ENCODE results near the gene NDUFA13.

The NDUFA13 gene

DNA sequence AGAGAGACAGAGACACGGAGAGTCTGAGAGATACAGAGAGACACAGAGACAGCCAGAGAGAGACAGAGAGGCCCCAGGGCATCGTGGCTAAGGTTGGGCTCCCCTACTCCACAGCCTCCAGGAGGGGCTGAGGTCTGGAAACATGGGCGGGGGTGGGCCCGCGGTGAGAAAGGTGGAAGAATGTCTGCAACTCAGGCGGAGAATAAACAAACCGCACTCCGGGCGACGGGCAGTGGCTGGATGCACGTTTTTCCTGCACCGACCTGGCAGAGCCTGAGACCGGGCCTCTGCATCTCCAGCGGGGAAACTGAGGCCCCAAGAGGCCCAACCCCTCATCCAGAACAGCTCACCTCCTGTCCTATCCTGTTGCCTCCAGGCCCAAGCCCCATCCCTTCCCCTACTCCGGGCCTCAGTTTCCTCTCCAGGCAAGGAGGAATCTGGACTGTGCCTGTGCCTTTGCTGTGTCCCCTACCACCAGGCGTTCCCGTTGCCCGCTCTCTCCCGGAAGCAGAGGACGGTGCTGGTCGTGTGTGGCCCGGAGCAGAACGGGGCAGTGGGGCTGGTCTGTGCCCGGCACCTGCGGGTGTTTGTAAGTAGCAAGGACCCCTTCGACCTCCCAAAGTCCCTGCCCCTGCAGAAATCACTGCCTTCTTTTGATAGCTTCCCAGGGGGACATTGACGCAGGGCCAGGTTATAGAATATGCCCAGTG, 18.7 kb downstream of the NDUFA13 start:
- no peak for TF ChIP-seq CTCF (IDR thresholded peaks at IDR 0.05)
- H3K9me3 Mint-ChIP-seq = no peaks in the 10 kb centered on the region
- H3K4me3 Mint-ChIP-seq = no peak overlapping the region
- no peak for DNase-seq
- peaks cover 19% of the 10 kb centered on the region for H3K36me3 Mint-ChIP-seq (ENCODE audit: low read depth)
- H3K4me1 Mint-ChIP-seq = peaks cover 42% of the 10 kb centered on the region
- peaks cover 18% of the 10 kb centered on the region for H3K27me3 Mint-ChIP-seq (ENCODE audit: low read depth, poor library complexity)
- H3K27ac Mint-ChIP-seq = no peak overlapping the region

- no peak for TF ChIP-seq CTCF (IDR thresholded peaks at IDR 0.05)
- Mint-ChIP-seq H3K27me3 (ENCODE audit: low read depth, poor library complexity) (peaks cover 19% of the 10 kb centered on the region), H3K4me1 (peaks cover 38% of the 10 kb centered on the region), H3K9me3 (no peaks in the 10 kb centered on the region), H3K36me3 (ENCODE audit: low read depth) (peaks cover 17% of the 10 kb centered on the region), H3K4me3 (peak overlapping the region; percentile 18), H3K27ac (no peak overlapping the region)
- DNase-seq = no peak
These were observed 19.5 kb downstream of the NDUFA13 start for GRCh38 chr19:19535311-19536191.

DNA sequence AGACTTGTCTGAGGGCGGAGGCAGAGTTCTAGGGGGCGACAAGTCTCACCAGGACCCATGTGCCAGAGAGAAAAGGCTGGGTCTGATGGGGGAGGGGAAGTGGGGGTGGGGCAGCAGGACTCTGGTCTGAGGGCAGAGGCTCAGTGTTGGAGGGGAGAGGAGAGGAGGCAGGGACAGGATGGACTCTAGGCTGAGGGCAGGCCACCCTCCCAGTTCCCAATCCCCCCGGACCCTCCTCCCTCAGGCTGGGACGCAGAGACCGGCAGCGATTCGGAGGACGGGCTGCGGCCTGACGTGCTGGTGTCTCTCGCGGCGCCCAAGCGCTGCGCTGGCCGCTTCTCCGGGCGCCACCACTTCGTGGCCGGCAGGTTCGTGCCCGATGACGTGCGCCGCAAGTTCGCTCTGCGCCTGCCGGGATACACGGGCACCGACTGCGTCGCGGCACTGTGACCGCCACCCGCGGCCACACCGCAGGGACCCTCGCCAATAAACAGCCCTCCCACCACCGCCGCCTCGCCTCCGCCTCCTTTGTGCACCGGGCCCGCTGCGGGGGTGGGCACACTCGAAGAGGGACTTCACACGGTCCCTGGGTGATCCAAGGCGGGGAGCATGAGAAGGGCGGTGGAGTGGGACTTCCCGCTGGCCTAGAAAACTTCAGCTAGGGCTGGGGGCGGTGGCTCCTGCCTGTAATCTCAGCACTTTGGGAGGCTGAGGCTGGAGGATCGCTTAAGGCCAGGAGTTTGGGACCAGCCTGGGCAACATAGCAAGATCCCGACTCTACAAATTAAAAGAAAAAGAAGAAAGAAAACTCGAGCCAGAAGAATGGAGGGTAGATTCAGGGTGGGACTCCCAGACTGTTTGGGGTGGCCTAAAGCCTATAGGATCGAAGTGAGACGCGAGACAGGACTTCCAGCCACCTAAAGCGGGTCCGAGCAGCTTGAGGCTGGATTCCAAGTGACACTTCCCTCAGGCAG, 21.3 kb downstream of the NDUFA13 start:
- no peak for DNase-seq
- Mint-ChIP-seq H3K36me3 (ENCODE audit: low read depth) (peaks cover 8% of the 10 kb centered on the region), H3K4me1 (peaks cover 26% of the 10 kb centered on the region), H3K4me3 (peak overlapping the region; percentile 64), H3K9me3 (no peaks in the 10 kb centered on the region), H3K27me3 (ENCODE audit: low read depth, poor library complexity) (peaks cover 20% of the 10 kb centered on the region), H3K27ac (no peak overlapping the region)
- TF ChIP-seq CTCF (IDR thresholded peaks at IDR 0.05) = no peak

DNA sequence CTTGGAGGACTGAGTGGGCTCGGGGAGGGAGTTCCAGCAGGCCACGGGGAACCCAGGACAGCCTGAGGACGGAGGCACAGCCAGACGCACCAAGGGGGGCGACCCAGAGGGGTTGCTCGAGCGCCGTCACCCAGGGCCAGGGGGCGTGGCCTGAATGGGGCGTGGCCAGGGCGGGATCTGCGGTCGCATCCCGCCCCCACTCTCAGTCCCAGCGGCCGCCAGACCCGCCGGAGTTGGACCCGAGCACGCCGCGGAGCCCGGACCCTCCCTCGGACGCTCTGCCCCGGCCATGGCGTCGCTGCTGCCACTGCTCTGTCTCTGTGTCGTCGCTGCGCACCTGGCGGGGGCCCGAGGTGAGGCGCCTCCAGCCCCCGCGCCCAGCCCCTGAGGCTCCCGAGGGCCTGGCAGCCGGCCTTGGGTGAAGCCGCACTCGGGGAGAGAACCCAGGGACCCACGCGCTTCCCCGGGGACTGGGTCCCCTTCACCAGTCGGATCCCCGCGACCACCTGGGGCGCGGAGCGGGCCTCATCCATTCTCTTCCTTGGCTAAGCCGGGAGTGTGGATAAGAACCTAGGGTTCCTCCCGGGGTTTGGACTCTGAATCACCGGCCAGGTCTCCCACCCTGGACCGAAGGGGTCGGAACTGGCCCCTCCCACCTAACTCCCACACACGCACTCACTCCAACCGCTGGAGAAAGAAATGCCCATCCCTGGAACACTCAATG, 22.2 kb downstream of the NDUFA13 start, which contains the start of gene CILP2:
TSS of gene CILP2 (plus strand) at position 205 of the 724 bp plus-strand sequence. CDS start at position 290, 85 bp downstream.
- no peaks in the 10 kb centered on the region for H3K9me3 Mint-ChIP-seq
- peaks cover 19% of the 10 kb centered on the region for H3K4me1 Mint-ChIP-seq
- no peak within 1 kb of the TSS for H3K27ac Mint-ChIP-seq
- peaks cover 20% of the 10 kb centered on the region for H3K27me3 Mint-ChIP-seq (ENCODE audit: low read depth, poor library complexity)
- TF ChIP-seq CTCF (IDR thresholded peaks at IDR 0.05) = no peak
- peak within 1 kb of the TSS; percentile 79 for H3K4me3 Mint-ChIP-seq
- peak; percentile 93 for DNase-seq
- peaks cover 8% of the 10 kb centered on the region for H3K36me3 Mint-ChIP-seq (ENCODE audit: low read depth)

DNA sequence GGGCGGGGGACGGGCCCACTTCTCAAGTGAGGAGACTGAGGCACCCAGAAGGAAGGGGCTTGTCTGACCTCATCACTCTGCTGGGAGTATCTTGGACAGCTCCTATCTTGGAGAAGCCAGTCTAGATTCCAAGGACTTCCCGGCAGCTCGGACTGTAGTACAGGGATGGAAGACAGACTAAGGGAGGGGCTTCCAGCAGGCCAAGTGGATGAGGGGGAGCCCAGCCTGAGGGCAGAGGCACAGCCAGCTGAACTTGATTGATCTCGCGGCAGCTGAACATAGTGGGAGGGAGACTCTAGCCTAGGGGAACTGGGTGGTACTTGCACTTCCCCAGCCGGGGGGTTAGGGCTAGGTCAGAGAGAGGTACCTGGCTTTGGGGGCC, 22.8 kb downstream of the NDUFA13 start:
- Mint-ChIP-seq H3K27me3 (ENCODE audit: low read depth, poor library complexity) (peaks cover 20% of the 10 kb centered on the region), H3K36me3 (ENCODE audit: low read depth) (peaks cover 8% of the 10 kb centered on the region), H3K27ac (no peak overlapping the region), H3K4me1 (peaks cover 15% of the 10 kb centered on the region), H3K4me3 (peak overlapping the region; percentile 79), H3K9me3 (no peaks in the 10 kb centered on the region)
- TF ChIP-seq CTCF (IDR thresholded peaks at IDR 0.05) = no peak
- DNase-seq = no peak
